ENCODE results near the gene ASAP3. TPM values are rescaled to one million over a fixed set of nuclear protein-coding genes. Genes with fewer than 3 reads are reported as not detected.

The ASAP3 gene
- total RNA-seq, 2 donors from 2014 or later = 28.2 to 50.4 TPM

- Histone ChIP-seq H3K27me3 (replicated peaks; ENCODE audit: insufficient read depth) (no peaks in the 10 kb centered on the region), H3K9me3 (no peaks in the 10 kb centered on the region), H3K36me3 (no peaks in the 10 kb centered on the region), H3K27ac (no peak overlapping the region), H3K4me1 (ENCODE audit: control insufficient read depth in 1 of 2, low read depth in 2 of 2) (no peaks in the 10 kb centered on the region), H3K4me3 (no peak overlapping the region)
- TF ChIP-seq, protein P1, sequence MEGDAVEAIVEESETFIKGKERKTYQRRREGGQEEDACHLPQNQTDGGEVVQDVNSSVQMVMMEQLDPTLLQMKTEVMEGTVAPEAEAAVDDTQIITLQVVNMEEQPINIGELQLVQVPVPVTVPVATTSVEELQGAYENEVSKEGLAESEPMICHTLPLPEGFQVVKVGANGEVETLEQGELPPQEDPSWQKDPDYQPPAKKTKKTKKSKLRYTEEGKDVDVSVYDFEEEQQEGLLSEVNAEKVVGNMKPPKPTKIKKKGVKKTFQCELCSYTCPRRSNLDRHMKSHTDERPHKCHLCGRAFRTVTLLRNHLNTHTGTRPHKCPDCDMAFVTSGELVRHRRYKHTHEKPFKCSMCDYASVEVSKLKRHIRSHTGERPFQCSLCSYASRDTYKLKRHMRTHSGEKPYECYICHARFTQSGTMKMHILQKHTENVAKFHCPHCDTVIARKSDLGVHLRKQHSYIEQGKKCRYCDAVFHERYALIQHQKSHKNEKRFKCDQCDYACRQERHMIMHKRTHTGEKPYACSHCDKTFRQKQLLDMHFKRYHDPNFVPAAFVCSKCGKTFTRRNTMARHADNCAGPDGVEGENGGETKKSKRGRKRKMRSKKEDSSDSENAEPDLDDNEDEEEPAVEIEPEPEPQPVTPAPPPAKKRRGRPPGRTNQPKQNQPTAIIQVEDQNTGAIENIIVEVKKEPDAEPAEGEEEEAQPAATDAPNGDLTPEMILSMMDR (IDR thresholded peaks at IDR 0.05) = no peak
- DNase-seq (ENCODE audit: low spot score) (no peak), ATAC-seq (ENCODE audit: insufficient number of reproducible peaks, low FRiP score, low read depth) (no peak)
These were observed 23.5 kb downstream of the ASAP3 start for GRCh38 chr1:23460519-23460918.

GRCh38 chr1:23459338-23459757 lies 24.6 kb downstream of the ASAP3 start:
- no peaks in the 10 kb centered on the region for H3K4me1 ChIP-seq (ENCODE audit: control insufficient read depth in 1 of 2, low read depth in 2 of 2)
- no peaks in the 10 kb centered on the region for H3K9me3 ChIP-seq
- no peak overlapping the region for H3K27ac ChIP-seq
- no peak overlapping the region for H3K4me3 ChIP-seq
- no peaks in the 10 kb centered on the region for H3K36me3 ChIP-seq
- no peaks in the 10 kb centered on the region for H3K27me3 ChIP-seq (replicated peaks; ENCODE audit: insufficient read depth)
- TF ChIP-seq, protein P1 (IDR thresholded peaks at IDR 0.05) = no peak
- ATAC-seq (ENCODE audit: insufficient number of reproducible peaks, low FRiP score, low read depth) (no peak), DNase-seq (ENCODE audit: low spot score) (no peak)

DNA sequence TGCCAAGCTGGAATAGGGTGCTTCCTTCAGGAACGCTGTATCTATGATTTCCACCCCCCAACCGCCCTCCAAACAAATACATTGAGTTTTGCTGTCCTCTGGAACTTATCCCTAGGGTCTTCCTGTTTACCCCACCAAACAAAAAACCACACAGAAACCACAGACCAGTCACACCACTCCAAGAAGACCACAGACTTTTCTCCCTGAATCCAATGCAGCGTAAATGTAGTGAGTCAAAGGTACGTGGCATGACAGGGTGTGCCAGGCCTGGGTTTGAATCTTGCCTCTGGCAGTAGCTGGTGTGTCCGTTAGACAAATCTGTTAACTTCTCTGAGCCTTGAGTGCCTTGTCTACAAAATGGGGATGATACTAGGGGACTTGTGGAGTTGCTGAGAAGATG lies 27.8 kb downstream of the ASAP3 start:
- Histone ChIP-seq H3K9me3 (no peaks in the 10 kb centered on the region), H3K4me1 (ENCODE audit: control insufficient read depth in 1 of 2, low read depth in 2 of 2) (peaks cover 0 to 10% of the 10 kb centered on the region in 2 donors), H3K36me3 (no peaks in the 10 kb centered on the region), H3K27me3 (replicated peaks; ENCODE audit: insufficient read depth) (no peaks in the 10 kb centered on the region), H3K4me3 (no peak overlapping the region), H3K27ac (no peak overlapping the region)
- ATAC-seq (ENCODE audit: insufficient number of reproducible peaks, low FRiP score, low read depth) = no peak
- DNase-seq (ENCODE audit: low spot score) = no peak
- TF ChIP-seq, protein P1 (IDR thresholded peaks at IDR 0.05) = no peak

- no peak for ATAC-seq (ENCODE audit: insufficient number of reproducible peaks, low FRiP score, low read depth)
- Histone ChIP-seq H3K36me3 (no peaks in the 10 kb centered on the region), H3K4me1 (ENCODE audit: control insufficient read depth in 1 of 2, low read depth in 2 of 2) (peaks cover 0 to 10% of the 10 kb centered on the region in 2 donors), H3K4me3 (no peak overlapping the region), H3K9me3 (no peaks in the 10 kb centered on the region), H3K27ac (no peak overlapping the region), H3K27me3 (replicated peaks; ENCODE audit: insufficient read depth) (no peaks in the 10 kb centered on the region)
- no peak for DNase-seq (ENCODE audit: low spot score)
- TF ChIP-seq, protein P1 (IDR thresholded peaks at IDR 0.05) = no peak
These were observed 30.5 kb downstream of the ASAP3 start for GRCh38 chr1:23453455-23454000.

DNA sequence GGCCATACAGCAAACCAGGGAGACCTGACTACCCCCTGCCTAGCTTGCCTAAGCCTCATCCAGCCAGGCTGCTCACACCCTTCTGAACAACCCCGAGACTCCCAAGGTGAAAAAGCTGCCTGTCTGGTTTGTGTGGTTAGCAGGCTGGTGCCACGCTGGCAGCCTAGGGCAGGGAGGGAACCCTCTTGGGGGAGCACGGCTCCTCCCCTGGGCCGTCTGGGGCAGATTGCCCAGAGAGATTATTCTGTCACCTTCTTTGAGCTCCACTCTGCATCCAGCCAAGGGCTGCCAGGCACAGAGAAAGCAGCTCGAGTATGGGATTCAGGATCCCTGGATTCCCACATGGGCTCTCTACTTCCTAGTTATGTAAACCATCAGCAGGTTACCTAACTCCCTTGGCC lies 32.0 kb downstream of the ASAP3 start:
- Histone ChIP-seq H3K4me1 (ENCODE audit: control insufficient read depth in 1 of 2, low read depth in 2 of 2) (peaks cover 0 to 10% of the 10 kb centered on the region in 2 donors), H3K9me3 (no peaks in the 10 kb centered on the region), H3K4me3 (no peak overlapping the region), H3K27me3 (replicated peaks; ENCODE audit: insufficient read depth) (no peaks in the 10 kb centered on the region), H3K36me3 (no peaks in the 10 kb centered on the region), H3K27ac (no peak overlapping the region)
- TF ChIP-seq, protein P1 (IDR thresholded peaks at IDR 0.05) = no peak
- DNase-seq (ENCODE audit: low spot score) = no peak
- ATAC-seq (ENCODE audit: insufficient number of reproducible peaks, low FRiP score, low read depth) = no peak

All from thoracic aorta (tissue), 2 donors.